NCI-H146 treated with DMSO at 0.1 percent for 48 hours (cell line): ENCODE data around the gene SERINC2.
"Not testable (repeated sequence)": the region's sequence is repeated elsewhere in the genome, so short reads cannot be mapped to it uniquely, and the experiment has no call there.

Experiments
- DNase-seq: peaks from one replicate; lab custom pipeline; 2025; ENCODE audit not compliant: unreplicated experiment; lab: John Stamatoyannopoulos, UW

The SERINC2 gene

DNA sequence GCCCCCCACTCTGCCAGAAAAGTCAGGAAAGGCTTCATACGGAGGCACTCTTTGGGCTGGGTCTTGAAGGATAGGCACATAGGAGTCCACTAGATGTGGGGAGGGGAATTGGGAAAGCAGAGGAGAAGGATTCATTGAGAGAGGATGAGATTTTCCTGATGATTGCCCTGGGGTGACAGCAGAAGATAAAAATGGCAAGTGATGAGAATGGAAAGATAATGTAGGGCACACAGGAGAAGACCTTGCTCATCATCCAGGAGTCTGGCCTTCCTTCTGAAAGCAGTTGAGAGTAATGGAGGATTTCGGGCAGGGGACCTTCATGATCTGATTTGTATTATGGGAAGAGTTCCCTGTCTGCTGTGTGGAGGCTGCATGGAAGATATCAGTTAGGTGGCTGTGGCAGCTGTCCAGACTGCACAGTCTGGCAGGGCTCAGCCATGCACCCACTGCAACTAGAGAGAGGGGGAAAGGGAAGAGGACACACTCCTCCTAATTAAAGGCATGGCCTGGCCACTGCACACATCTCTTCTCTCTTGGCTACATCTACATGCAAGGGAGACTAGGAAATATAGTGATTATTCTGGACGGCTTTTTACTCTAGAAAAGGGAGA, 30.5 kb upstream of the SERINC2 start:
- no peak for DNase-seq

- no peak for DNase-seq
Observed at GRCh38 chr1:31383967-31384366, 29.0 kb upstream of the SERINC2 start.

- not testable (repeated sequence) for DNase-seq
Observed at GRCh38 chr1:31386576-31387243, 26.3 kb upstream of the SERINC2 start.

GRCh38 chr1:31387612-31388011, 25.4 kb upstream of the SERINC2 start:
- DNase-seq: no peak

- no peak for DNase-seq
Observed at GRCh38 chr1:31389616-31390015, 23.4 kb upstream of the SERINC2 start.

GRCh38 chr1:31390071-31390470, 22.9 kb upstream of the SERINC2 start:
- no peak for DNase-seq

- DNase-seq: no peak
Observed at GRCh38 chr1:31393463-31393862, 19.6 kb upstream of the SERINC2 start.

DNA sequence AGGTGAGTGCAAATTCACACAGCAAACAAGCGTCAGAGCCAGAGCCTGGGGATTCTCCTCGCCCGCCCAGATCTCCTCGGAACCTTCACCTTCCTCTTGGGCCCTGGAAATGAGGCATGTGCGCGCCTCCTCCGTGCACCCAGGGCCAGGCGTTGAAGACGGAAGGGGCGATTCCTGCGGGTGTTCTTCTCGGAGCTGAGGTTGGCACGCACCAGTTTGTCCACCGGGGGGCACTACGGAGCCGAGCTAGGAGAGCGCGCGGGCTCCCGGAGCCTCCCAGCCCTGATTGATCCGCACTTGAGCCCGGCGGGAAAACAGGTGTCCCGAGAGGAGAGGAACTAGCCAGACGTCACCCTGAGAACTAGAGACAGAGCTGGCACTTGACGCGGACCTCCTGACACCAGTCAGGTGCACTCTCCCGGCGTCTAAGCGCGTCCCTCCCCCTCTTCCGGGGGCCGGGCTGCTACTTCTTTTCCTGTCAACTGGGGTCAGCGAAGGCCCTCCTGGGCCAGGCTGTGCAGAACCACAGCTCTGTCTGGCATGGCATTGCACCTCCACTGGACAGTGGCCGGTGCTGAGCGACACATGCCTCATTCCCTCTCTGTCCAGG, 18.3 kb upstream of the SERINC2 start:
- DNase-seq: peak; percentile 40

DNA sequence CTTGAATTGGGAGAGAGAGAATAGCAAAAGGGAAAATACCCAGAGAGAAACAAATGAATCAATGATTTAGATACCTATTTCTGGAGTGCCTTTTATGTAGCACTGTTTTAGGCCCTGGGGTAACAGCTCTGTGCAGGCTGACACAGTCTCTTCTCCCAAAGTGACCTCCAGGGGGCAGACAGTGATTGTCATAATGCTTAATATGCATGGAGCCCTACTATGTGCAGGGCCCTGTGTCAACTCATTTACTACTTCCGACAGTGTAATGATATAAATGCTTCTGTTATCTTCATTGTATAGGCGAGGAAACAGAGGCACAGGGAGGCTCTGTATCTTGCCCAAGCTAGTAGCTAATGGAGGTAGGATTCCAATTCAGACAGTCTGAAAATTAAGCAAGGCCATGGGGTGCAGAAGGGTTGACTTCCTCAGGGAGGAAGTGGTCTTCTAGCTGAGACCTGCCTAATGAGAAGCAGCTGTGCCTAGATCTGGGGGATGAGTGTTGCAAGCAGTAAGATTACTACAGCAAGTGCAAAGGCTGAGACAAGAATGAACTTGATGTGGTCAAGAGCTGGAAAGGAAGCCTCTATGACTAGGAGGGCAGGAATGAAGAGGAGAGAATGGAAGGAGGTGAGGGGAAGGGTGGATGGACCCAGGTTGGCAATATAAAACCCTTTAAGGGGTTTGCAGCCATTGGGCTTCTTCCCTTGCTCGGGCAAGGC, 16.2 kb upstream of the SERINC2 start:
- DNase-seq: no peak

- no peak for DNase-seq
Observed at GRCh38 chr1:31397360-31398095, 15.5 kb upstream of the SERINC2 start.

DNA sequence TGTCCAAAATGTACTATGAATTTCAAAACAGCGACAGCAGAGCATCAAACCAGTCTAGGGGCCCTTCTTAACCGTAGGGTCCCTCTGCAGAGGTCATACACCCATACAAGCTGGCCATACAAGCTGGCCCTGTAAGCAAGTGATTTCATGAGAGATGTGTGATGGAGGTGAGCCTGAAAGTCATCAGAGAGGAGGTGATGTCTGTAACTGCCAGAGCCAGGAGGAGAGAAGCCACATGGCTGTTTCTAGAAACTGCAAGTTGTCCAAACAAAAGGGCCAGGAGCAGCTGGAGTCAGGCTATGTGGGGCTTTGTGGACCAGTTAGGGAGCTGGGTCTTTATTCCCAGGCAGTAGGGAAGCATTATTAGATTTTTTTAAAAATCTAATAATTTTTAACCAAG, 14.8 kb upstream of the SERINC2 start:
- no peak for DNase-seq

DNA sequence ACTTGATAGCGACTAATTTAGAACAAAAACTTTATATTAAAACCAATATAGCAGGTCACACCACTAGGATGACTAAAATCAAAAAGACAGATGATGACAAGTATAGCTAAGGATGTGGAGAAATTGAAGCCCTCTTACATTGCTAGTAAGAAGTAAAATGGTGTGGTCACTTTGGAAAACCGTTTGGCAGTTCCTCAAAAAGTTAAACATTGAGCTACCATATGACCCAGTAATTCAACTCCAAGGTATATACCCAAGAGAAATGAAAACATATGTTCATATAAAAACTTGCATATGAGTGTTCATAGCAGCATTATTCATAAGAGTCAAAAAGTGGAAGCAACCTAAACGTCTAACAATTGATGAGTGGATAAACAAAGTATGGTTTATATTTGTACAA, 13.0 kb upstream of the SERINC2 start:
- no peak for DNase-seq

- no peak for DNase-seq
Observed at GRCh38 chr1:31400393-31400792, 12.6 kb upstream of the SERINC2 start.

GRCh38 chr1:31401241-31401640, 11.8 kb upstream of the SERINC2 start:
- DNase-seq: no peak

- DNase-seq: no peak
Observed at GRCh38 chr1:31405578-31406245, 7.3 kb upstream of the SERINC2 start.

- no peak for DNase-seq
Observed at GRCh38 chr1:31407029-31407626, 5.9 kb upstream of the SERINC2 start.

GRCh38 chr1:31408788-31409318, 4.2 kb upstream of the SERINC2 start:
- DNase-seq: no peak

- DNase-seq: no peak
Observed at GRCh38 chr1:31409946-31410858, 2.8 kb upstream of the SERINC2 start.

- no peak for DNase-seq
Observed at GRCh38 chr1:31410871-31411270, 2.1 kb upstream of the SERINC2 start.
